Stimulated activated CD4-positive, alpha-beta T cell treated with anti-CD3 and anti-CD28 coated beads, Interleukin-12 subunit alpha, Interleukin-12 subunit beta, amount 100 ng/mL, for 24 hours (primary cell): ENCODE measurements around the gene SERINC1.

Source experiments
- DNase-seq, 2 experiments: peaks; one replicate each; pipeline ENCODE4 v3.0.0-alpha.2; 2020; ENCODE audit warnings: low read depth in 2 of 2

The SERINC1 gene

GRCh38 chr6:122393351-122393896, 78.2 kb downstream of the SERINC1 start:
- DNase-seq, result no peak
